HTR-8/SVneo (cell line): ENCODE results near the gene DIP2C.
A peak's percentile ranks its signal among the peaks of the same experiment; 100 is the strongest.
"Not testable (repeated sequence)": the region's sequence is repeated elsewhere in the genome, so short reads cannot be mapped to it uniquely, and the experiment has no call there.

Experiments used
- DNase-seq: peaks from one replicate; pipeline ENCODE4 v3.0.0; 2011; ENCODE audit warnings: low spot score, mixed read lengths; ENCODE audit not compliant: insufficient read length
- FAIRE-seq: peaks from 2 replicates; lab custom pipeline; 2011; peaks lifted over from hg19 to GRCh38; lab: Jason Lieb, UNC

The DIP2C gene

GRCh38 chr10:646118-646524 lies 43.3 kb downstream of the DIP2C start:
- FAIRE-seq (no peak), DNase-seq (no peak)

- DNase-seq (no peak), FAIRE-seq (no peak)
Observed at GRCh38 chr10:644943-645334, 44.5 kb downstream of the DIP2C start.

GRCh38 chr10:644076-644942 lies 45.2 kb downstream of the DIP2C start:
- DNase-seq (no peak), FAIRE-seq (no peak)

GRCh38 chr10:642186-642890 lies 47.1 kb downstream of the DIP2C start:
- no peak for DNase-seq
- FAIRE-seq: no peak

DNA sequence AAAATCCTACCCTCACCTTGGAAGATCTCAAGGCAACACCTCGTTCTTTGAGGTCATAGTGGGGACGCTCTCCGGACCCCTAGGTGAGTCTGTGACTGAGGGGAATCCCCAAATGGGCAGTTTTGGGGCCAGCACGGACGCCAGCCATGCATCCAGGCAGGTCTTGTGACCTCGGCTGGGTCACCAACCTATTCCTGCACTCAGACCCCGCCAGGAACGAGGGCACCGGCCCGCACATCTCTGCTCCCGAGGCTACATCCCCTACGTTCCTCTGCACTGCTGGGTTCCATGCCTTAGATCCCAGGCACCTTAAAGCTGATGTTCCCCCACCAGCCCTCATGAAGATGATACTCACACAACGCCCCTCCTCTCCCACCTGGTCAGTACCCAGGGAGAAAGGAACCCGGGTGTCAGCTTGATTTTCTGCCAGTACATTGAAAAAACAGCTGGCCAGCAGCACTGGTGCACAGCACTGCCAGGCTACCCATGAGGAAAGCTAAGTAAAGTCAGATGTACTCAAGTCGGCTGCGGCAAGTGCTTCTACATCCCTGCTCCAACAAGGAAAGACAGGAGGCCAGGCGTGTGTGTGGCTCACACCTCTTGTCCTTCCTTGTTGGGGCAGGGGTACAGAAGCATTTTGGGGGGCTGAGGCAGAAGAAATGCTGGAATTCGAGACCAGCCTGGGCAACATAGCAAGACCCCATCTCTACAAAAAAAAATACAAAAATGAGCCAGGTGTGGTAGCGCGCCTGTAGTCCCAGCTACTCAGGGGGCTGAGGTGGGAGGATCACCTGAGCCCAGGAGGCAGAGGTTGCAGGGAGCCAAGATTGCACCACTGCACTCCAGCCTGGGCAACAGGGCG lies 48.1 kb downstream of the DIP2C start:
- FAIRE-seq: no peak
- no peak for DNase-seq

GRCh38 chr10:640673-641045 lies 48.8 kb downstream of the DIP2C start:
- FAIRE-seq (peak; percentile 20), DNase-seq (no peak)

GRCh38 chr10:639751-640672 lies 49.5 kb downstream of the DIP2C start:
- DNase-seq (no peak), FAIRE-seq (no peak)

DNA sequence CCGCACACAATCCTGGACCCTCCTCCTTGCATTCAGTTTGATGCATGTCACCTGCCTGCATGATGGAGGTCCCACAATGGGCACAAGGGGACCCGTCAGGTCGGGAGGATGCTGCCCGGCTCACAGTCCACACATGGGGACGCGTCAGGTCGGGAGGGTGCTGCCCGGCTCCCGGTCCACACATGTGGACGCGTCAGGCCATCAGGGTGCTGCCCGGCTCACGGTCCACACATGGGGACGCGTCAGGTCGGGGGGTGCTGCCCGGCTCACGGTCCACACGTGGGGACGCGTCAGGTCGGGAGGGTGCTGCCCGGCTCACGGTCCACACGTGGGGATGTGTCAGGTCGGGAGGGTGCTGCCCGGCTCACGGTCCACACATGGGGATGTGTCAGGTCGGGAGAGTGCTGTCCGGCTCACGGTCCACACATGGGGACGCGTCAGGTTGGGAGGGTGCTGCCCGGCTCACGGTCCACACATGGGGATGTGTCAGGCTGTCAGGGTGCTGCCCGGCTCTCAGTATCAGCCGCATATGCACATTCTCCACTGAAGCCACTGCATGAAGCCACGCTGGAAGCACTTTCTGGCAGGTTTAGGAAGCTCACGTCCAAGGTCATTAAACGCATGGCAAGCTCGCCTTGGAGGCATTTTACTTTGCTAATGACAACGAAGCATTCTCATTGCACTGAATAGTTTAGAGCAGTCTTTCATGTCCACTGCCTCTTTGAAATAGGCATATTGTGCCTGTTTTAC lies 50.3 kb downstream of the DIP2C start:
- FAIRE-seq (peak; percentile 40), DNase-seq (no peak)

GRCh38 chr10:637771-638195 lies 51.7 kb downstream of the DIP2C start:
- DNase-seq (no peak), FAIRE-seq (no peak)

DNA sequence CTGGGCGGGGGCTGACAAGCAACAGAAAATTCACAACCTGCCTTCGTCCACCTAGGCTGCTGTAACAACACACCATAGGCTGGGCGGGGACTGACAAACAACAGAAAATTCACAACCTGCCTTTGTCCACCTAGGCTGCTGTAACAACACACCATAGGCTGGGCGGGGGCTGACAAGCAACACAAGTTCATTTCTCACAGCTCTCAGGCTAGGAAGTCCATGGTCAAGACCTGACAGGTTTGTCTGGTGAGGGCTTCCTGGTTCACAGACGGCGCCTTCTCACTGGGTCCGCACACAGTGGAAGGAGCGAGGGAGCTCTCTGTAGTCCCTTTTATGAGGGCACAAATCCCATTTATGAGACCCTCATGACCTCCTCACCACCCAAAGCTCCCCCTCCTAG lies 52.2 kb downstream of the DIP2C start:
- no peak for FAIRE-seq
- DNase-seq: no peak

GRCh38 chr10:636769-637168 lies 52.7 kb downstream of the DIP2C start:
- FAIRE-seq (no peak), DNase-seq (no peak)

GRCh38 chr10:636016-636730 lies 53.3 kb downstream of the DIP2C start:
- FAIRE-seq (no peak), DNase-seq (no peak)

- DNase-seq: no peak
- no peak for FAIRE-seq
Observed at GRCh38 chr10:635088-635861, 54.2 kb downstream of the DIP2C start.

DNA sequence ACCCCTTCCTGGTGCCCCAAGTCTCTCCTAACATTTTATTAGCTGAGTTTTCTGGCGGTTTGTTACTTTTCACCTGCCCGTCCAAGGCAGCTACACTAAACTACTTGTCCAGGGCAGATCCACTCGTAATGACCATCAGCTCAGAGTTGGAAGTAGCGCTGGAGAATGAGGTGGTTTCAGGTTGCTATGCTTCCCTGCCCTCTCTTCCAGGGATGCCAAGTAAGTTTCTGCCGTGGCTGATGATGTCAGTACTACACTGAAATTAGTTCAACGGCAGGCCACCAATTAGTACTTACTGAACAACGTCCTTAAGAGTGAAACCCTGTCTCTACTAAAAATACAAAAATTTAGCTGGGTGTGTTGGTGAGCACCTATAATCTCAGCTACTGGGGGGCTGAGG lies 55.2 kb downstream of the DIP2C start:
- FAIRE-seq: no peak

DNA sequence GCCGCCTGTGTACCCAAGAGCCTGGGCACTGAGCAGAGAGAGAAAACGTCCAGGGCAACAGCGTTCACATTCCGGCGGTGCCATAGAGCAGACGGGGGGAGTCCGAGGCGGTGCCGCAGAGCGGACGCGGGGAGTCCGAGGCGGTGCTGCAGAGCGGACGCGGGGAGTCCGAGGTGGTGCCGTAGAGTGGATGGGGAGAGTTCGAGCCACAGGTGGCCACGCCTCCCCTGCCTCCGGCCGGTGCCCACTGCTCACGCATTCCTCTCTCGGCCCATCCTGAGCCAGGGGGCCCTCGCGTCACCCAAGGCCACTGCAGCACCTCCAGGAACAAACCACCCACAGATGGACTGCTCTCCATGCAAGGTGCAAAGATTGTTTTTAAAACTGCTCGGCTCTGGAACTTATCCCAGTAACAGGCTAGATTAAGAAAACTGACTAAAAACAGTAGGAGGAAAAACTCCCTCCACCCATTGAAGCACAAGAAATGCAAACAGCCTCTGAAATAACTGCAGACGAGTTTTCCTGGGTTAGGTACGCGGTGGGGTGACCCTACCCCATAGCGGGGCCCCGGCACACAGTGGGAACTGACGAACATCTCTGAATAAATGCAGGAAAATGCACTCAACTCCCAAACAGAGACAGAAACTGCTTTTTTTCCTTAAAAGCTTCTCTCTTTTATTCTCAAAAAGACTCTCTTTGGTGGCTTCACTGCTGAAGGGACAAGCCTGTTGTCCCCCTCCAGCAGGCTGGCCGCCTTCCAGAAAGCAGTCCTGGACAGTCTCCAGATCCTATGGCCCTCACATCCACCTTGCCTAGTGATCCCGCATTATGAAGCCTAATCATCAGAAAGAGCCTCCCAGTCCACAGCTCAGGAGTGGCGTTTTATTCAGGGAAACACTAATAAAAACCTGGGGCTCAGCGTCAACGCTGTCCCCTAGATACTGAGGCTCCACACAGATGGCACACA lies 55.9 kb downstream of the DIP2C start:
- DNase-seq (no peak), FAIRE-seq (no peak)

More for the DNA sequence above, 55.2 kb downstream of the DIP2C start:
- DNase-seq: no peak

DNA sequence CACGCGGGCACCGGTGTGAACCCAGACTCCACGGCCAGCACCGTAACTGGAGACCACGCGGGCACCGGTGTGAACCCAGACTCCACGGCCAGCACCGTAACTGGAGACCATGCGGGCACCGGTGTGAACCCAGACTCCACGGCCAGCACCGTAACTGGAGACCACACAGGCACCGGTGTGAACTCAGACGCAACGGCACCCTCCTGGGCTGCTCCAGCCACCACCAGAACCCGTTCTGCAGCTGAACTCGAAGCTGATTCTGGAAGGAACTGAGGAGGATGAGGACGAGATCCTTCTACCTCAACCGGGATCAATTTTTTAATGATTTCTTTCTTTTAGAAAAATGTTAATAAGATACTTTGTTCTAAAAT lies 56.7 kb downstream of the DIP2C start:
- DNase-seq, FAIRE-seq: not testable (repeated sequence)
